SKM-1 (cell line): ENCODE results near the gene PHF5A.

Experiments used
- DNase-seq: peaks from one replicate; lab custom pipeline; 2025; ENCODE audit not compliant: unreplicated experiment; lab: John Stamatoyannopoulos, UW

Gene PHF5A

GRCh38 chr22:41417622-41418390 lies 50.7 kb downstream of the PHF5A start:
- no peak for DNase-seq

- DNase-seq, result no peak
Observed at GRCh38 chr22:41415554-41415953, 52.9 kb downstream of the PHF5A start.

GRCh38 chr22:41411021-41411851 lies 57.3 kb downstream of the PHF5A start:
- DNase-seq, result no peak

GRCh38 chr22:41410311-41410751 lies 58.2 kb downstream of the PHF5A start:
- no peak for DNase-seq
